HG02798 (cell line): ENCODE measurements around the gene DPYD.

Source experiments
- ATAC-seq: cut with Tn5 transposase; IDR thresholded peaks from one replicate; pipeline ENCODE4 v1.9.1; 2021; ENCODE audit warnings: mild to moderate bottlenecking; ENCODE audit not compliant: unreplicated experiment, poor library complexity

The DPYD gene

DNA sequence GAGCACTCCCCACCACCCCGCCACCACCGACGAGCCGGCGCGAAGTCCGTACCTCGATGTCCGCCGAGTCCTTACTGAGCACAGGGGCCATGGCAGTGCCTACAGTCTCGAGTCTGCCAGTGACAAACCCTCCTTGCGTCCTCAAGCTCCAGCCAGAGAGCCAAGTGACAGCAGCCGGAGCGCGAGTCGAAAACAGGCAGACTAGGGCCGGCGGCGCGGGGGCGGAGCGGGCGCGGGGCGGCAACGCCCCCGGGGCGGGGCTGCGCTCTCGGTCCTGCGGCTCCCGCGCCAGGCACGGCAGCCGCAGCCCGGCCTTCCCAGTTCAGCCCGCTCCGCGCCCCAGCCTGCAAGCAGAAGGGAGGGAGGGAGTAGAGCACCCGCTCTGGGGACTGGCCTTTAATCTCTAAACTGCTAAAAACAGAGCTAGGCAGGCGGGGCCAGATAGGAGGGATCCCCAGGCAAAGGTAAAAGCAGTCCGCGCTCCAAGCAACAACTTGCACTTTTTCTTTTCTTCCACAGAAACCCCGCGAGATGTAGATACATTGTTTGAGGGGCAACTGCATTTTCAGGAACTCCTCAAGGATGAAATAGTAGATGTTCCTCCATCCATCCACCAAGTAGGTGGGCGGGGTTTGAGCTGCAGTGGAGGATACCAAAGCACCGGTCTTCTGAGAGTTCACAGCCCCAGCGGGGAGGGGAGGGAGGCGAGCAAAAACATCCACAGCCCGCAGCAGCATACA, at the start of gene DPYD:
TSS of gene DPYD (minus strand) at position 203 of the 740 bp plus-strand sequence. CDS start at position 91, 112 bp downstream.
- ATAC-seq = peak; percentile 93

DNA sequence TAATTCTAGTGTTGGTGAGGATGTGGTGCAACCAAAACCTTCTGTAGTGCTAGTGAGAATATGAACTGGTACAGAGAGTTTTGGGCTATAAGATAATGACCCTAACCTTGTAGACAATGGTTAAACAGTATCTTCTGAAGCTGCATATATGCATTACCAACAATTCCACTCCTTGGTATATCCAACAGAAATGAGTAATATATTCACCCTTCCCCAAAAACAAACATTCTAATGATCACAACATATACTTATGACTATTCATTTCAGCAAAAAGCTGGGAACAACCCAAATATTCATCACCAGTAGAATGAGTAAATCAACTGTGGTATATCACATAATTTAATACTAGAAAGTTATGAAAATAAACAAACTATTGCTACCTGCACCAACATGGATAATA, 39.6 kb upstream of the DPYD start:
- ATAC-seq = no peak

- no peak for ATAC-seq
Observed at GRCh38 chr1:97947695-97948094, 26.9 kb upstream of the DPYD start.

DNA sequence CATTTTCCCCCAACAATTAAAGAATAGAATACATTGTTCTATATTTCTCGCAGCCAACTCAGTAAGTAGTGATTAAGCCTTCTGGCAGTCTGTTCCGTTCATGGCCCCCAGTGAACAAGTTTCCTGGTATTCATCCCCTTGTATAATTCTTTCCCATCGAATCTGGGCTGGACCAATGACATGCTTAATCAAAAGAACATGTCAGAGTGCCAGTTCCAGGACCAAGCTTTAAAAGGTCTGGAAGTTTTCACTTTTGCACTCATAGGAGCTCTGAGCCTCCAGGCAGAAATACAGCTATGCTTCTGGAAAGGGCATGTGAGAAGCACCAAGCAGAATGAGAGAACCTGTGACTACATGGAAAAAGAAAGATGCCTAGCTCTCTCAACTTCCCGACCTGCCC, 22.5 kb upstream of the DPYD start:
- no peak for ATAC-seq

GRCh38 chr1:97942161-97943123, 21.6 kb upstream of the DPYD start:
- no peak for ATAC-seq

DNA sequence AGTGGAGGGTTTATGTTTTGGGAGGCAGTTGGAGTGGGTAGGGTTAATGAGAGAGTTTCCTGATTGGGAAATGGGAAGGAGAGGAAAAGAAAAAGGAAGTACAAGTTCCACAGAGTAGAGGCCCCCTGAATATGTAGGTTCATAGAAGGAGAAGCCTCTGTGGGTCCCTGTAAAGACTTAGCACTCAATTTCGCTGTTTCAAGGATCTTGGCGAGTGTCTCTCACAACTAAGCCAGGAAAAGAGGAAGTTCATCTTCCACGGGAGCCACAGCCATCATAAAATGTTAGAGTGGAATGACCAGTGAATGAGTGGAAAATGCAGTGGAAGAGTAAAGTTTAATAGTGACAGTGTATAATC, 17.4 kb upstream of the DPYD start:
- ATAC-seq = no peak

DNA sequence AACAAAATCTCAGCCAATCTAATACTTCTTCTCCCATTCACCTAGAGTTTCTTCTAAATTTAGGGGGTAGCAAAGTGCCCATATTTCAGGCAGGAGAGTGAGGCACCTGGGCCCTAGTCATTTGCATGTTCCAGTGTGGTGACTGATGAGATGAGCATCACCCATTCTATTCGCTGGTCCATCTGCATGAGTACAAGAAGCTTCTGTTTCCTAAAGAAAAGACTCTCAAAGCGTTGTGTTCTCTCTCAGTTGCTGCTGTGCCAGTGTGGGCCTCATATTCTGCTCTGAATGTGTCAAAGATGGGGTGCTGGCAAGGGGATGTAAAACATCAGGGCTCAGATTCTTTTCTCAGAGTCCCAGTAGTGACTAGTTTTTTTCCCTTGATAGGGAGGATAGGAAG, 16.1 kb upstream of the DPYD start:
- ATAC-seq = no peak

DNA sequence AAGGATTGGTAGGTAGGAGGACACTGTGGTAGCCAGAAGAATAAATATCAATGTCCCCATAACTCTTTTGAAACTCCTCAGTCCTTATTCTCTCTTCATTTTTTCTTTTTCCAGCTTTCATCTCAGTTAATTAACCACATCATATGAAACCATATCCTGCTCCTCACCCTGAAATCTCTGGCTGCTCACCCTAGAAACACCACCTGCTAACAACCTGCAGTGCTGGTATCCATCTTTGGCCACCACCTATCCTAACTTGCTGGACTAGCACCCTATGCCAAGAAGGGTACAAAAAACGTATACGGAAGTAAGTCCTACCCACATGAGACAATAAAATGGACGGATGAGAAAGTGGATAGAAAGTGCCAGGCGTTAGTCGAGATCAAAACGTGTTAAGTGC, 13.7 kb upstream of the DPYD start:
- ATAC-seq = no peak

DNA sequence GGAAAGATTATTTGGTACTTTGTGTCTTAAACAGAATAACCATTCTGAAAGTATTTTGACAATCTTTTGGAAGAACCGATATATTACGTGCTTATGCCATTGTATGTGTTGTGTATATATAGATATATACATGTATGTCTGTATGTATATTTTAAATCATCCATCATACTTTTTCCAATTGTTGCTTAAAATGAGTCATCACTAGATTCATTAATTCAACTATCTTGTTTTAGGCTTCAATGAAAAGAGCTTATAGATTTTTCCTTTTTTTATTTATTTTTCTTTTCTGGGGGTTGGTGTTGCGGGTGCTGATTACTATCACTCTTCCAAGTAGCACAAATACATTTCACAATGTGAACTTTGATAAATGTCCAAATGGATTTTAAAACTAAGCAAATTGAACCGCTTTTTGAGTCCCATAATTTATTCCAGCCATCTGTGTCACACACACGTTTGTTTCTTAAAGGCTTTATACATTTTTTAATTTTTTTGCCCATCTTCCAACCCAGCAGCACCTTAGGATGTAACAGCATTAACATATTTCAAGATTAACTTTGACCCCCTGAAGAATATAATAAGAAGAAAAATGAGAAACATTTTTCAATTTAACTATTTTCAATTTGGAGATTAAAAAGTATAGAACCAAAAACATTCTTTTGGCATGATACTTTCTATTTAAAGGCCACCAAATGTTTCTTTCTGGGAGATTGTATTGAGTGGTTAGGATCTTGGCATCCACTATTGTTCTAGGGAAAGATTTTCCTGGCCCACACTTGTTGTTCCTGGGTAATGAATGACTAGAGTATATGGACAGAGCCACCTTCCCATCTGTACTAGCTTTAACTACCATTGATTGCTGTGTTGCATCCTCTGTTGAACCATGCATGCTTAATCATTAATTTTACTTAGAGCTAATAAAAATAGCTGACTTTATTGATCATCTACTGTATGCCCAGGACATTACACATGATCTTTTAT, 9.3 kb upstream of the DPYD start:
- no peak for ATAC-seq

DNA sequence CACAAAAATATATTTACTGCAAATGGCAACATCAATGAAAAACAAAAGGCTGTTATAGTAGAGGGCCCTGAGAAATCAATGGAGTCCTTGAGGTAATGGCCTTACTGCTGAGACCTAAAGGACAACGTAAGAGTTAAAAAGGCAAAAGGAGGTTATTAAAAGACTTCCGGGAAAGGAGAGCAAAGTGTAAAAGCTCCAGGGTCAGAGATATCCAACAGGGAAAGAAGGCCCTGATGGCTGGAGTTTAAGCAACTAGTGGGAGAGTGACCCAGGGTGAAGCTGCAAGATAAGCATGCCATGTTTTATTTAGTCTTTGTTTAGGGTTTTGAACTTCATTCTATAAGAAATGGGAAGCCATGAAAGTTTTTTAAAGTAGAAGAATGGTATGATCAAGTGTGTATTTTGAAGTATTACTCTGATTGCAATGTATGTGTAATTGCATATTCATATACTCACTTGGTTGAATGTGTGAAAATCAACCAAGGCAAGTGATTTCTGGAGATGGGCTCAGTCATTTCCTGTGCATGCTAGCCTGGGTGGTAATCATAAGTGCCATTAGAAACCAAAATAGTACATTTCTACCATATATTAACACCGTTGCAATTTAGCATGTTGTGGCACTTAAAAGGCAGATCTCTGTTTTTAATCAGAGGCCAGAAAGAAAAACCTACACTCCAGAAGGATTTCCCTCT, 5.3 kb upstream of the DPYD start:
- no peak for ATAC-seq

GRCh38 chr1:97925151-97925550, 4.3 kb upstream of the DPYD start:
- no peak for ATAC-seq

DNA sequence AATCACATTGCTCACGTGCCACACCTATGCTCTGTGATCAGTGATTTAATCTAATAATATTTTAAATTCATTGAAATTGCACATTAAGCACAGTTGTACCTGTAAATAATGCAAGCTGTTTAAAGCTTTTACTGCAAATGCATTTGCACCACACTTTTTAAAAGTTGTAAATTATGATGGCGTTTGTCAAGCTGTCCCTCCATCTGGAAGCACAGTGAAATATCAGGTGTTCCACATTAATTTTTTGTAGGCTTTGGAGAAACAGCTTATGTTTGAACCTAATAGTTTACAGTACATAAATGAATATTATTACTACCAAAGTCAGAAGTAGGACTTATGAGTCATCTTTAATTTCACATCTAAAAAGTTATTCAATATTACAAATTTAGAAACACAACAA, 3.0 kb upstream of the DPYD start:
- ATAC-seq = no peak

DNA sequence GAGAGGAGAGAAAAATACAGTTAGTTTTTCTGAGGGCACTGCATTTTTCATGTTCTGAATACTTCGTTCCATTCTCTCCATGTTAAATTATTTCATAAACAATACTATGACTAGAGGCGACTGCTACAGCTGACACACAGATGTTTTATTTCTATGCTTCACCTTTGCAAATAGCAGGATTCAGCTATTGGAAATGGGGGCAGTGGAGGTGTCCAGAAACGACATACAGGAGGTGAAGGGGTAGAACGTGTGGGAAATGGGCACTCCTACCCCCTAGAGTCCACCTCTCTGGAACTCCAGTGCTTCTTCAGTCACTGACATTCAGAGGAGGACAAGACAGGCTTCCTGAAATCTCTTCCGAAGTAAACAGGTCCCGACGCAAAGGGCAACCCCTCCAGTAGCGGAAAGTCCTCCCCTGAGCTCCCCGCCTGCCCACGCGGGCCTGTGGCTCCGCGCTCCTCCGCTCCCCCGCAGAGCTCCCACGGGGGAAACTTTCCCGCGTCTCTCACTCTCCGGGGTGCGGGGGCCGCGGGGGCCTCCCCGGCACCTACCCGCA, 480 bp downstream of the DPYD start:
- no peak for ATAC-seq

DNA sequence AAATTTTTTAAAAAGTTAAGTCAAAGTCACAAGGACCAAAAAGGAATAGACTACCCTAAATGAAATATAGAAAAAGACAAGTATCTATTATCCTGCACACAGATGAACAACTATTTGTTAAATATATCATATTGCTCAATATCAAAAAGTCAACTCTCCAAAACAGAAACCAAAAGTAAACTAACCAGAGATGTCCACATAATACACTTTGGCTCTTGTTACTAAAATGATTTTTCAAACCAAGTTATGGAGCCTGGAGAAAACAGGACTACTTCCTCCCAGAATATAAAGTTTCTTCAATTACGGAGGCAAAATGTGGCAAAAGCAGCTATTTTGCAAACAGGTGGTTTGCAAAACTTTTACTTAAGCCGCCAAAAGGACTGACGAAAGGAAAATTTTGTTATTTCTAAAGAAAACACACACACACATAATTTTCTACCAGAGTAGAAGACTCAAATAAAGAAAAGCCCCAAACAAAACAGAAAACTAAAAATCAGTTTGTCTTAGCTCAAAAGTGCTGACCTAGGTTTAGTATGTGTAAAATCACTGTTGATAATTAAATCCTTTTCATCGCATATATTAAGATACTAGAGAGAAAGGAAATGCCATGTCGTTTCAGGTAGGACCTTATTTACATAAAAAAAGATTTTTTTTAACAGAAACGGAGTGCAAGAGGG, 1.1 kb downstream of the DPYD start:
- no peak for ATAC-seq

DNA sequence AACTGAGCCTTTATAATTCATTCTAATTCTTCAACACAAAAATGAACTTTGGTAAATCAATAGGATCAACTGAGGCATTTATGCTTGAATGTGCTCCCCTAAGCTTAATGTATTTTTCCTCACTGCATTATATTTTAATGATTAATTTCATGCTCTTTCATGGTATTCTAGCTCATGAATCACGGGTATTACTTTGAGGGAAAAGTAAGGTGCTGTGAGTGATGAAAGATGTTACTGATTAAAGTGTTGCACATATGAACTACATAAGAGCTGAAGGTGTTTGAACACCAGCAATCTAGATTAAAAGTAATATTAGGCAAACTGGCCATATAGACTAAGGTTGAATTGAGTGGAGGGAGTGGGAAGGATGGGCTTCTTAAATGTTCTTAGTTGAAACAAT, 1.9 kb downstream of the DPYD start:
- ATAC-seq = no peak

DNA sequence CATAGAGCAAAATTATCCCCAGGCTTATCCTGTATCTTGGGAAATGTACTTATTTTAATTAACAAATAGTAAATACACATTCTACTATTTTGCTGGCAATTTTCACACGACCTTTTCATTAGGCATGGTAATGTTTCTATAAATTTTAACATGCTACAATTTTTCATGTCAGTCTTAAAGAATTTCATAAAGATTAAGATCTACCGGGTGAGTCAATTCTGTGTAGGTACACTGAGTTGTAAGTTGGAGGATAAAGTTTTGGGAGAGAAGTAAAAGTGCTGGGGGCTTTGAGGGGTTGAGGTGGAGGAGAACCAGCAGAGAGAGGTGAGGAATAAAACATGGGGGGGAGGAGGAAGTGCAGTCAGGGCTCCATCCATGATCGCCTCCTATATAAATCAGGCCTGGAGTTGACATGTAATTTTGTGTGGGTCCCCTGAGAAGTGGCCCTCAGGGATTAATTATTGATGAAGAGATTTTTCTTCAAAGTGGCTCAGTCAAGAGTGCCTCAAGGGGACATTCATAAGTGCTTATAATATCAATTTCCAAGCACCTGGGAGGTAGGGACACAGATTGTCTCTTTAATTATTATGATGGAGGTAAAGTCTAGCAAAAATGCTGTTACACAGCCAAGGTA, 7.2 kb downstream of the DPYD start:
- no peak for ATAC-seq

DNA sequence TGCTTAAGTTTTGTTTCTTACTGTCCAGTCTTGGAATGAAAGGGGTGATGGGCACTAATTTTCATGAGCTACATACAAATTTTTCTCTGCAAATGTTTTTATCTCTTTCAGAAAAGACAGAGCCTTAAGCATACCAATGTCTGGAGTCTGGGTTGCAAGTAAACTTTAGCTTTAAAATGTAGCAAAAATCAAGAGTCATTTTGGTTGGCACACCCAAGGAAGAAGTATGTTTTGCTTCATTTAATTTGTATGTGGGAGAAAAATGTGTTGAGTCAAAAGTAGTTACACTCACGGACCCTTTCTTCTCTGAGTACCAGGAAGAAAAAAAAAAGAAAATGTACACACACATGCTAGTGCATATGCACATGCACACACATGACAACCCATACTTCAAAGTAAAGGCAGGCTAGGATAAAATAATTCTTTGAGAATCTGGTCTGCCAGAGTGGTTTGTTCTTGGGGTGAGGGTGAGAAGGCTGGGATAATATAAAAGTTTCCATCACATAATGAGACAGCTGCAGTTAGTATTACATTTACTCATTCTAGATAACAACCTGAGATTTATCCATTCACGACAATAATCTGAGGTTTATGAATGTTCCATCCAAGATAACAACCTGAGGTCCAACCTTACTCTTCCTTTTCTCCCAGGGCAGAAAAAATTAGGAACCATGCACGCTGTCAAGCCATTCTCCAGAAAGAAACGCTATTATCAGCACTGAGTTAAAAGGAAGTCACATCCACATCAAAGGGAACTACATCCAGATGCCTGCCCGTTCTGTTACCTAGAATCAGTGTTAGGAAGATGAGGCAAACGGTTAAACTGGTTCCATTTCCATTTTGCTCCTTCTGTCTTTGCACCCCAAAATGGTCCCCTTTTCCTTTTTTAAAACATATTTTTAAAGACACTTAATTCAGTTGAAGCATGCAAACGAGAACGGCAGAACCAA, 9.3 kb downstream of the DPYD start:
- no peak for ATAC-seq
